ENCODE results near the gene WFDC13. TPM values are rescaled to one million over a fixed set of nuclear protein-coding genes. Genes with fewer than 3 reads are reported as not detected.

The WFDC13 gene
- total and polyA plus RNA-seq, 2 donors from 2014 or later, result not detected

GRCh38 chr20:45735988-45736387 lies 34.1 kb downstream of the WFDC13 start:
- no peak for DNase-seq
- H3K9me3 ChIP-seq (ENCODE audit: control insufficient read depth in 2 of 3, insufficient read depth in 1 of 3, low read length in 3 of 3), result no peaks in the 10 kb centered on the region
- H3K4me1 ChIP-seq (ENCODE audit: control insufficient read depth in 2 of 3, insufficient read depth in 2 of 3, low read depth in 1 of 3, low read length in 3 of 3), result no peaks in the 10 kb centered on the region
- no peak for FAIRE-seq
- no peaks in the 10 kb centered on the region for H3K27me3 ChIP-seq (ENCODE audit: control insufficient read depth, insufficient read depth, low read length)
- no peak overlapping the region for H3K4me3 ChIP-seq (ENCODE audit: low read length in 3 of 3)
- no peak overlapping the region for H3K9ac ChIP-seq (ENCODE audit: low read length in 3 of 3)
- intact Hi-C loops (cut with DNase I), result no loop called here
- no peak for TF ChIP-seq CTCF (IDR thresholded peaks at IDR 0.05; ENCODE audit: borderline replicate concordance, extremely low read depth, insufficient read depth)
- no peak overlapping the region for H3K27ac ChIP-seq (ENCODE audit: low read depth in 2 of 2, low read length in 2 of 2)
- no peaks in the 10 kb centered on the region for H3K36me3 ChIP-seq (ENCODE audit: control insufficient read depth in 2 of 3, insufficient read depth in 3 of 3, low read length in 3 of 3)

- TF ChIP-seq CTCF (IDR thresholded peaks at IDR 0.05; ENCODE audit: borderline replicate concordance, extremely low read depth, insufficient read depth), result no peak
These were observed 40.8 kb downstream of the WFDC13 start for GRCh38 chr20:45742596-45742995.

GRCh38 chr20:45745015-45745414 lies 43.2 kb downstream of the WFDC13 start:
- H3K27ac ChIP-seq (ENCODE audit: low read depth in 2 of 2, low read length in 2 of 2), result no peak overlapping the region
- intact Hi-C loops (cut with DNase I), result no loop called here
- no peaks in the 10 kb centered on the region for H3K27me3 ChIP-seq (ENCODE audit: control insufficient read depth, insufficient read depth, low read length)
- DNase-seq (no peak), FAIRE-seq (no peak)
- no peaks in the 10 kb centered on the region for H3K9me3 ChIP-seq (ENCODE audit: control insufficient read depth in 2 of 3, insufficient read depth in 1 of 3, low read length in 3 of 3)
- H3K4me1 ChIP-seq (ENCODE audit: control insufficient read depth in 2 of 3, insufficient read depth in 2 of 3, low read depth in 1 of 3, low read length in 3 of 3), result no peaks in the 10 kb centered on the region
- H3K36me3 ChIP-seq (ENCODE audit: control insufficient read depth in 2 of 3, insufficient read depth in 3 of 3, low read length in 3 of 3), result no peaks in the 10 kb centered on the region
- TF ChIP-seq CTCF (IDR thresholded peaks at IDR 0.05; ENCODE audit: borderline replicate concordance, extremely low read depth, insufficient read depth), result no peak
- no peak overlapping the region for H3K9ac ChIP-seq (ENCODE audit: low read length in 3 of 3)
- no peak overlapping the region for H3K4me3 ChIP-seq (ENCODE audit: low read length in 3 of 3)

More at GRCh38 chr20:45742596-45742995, 40.8 kb downstream of the WFDC13 start:
- Histone ChIP-seq H3K27ac (ENCODE audit: low read depth in 2 of 2, low read length in 2 of 2) (no peak overlapping the region), H3K36me3 (ENCODE audit: control insufficient read depth in 2 of 3, insufficient read depth in 3 of 3, low read length in 3 of 3) (no peaks in the 10 kb centered on the region), H3K27me3 (ENCODE audit: control insufficient read depth, insufficient read depth, low read length) (no peaks in the 10 kb centered on the region), H3K9me3 (ENCODE audit: control insufficient read depth in 2 of 3, insufficient read depth in 1 of 3, low read length in 3 of 3) (no peaks in the 10 kb centered on the region), H3K9ac (ENCODE audit: low read length in 3 of 3) (no peak overlapping the region), H3K4me3 (ENCODE audit: low read length in 3 of 3) (no peak overlapping the region), H3K4me1 (ENCODE audit: control insufficient read depth in 2 of 3, insufficient read depth in 2 of 3, low read depth in 1 of 3, low read length in 3 of 3) (no peaks in the 10 kb centered on the region)
- intact Hi-C loops (cut with DNase I), result no loop called here
- DNase-seq (no peak), FAIRE-seq (no peak)

GRCh38 chr20:45751721-45752120 lies 49.9 kb downstream of the WFDC13 start:
- intact Hi-C loops (cut with DNase I), result no loop called here
- Histone ChIP-seq H3K9me3 (ENCODE audit: control insufficient read depth in 2 of 3, insufficient read depth in 1 of 3, low read length in 3 of 3) (no peaks in the 10 kb centered on the region), H3K4me1 (ENCODE audit: control insufficient read depth in 2 of 3, insufficient read depth in 2 of 3, low read depth in 1 of 3, low read length in 3 of 3) (no peaks in the 10 kb centered on the region), H3K27ac (ENCODE audit: low read depth in 2 of 2, low read length in 2 of 2) (no peak overlapping the region), H3K36me3 (ENCODE audit: control insufficient read depth in 2 of 3, insufficient read depth in 3 of 3, low read length in 3 of 3) (no peaks in the 10 kb centered on the region), H3K4me3 (ENCODE audit: low read length in 3 of 3) (no peak overlapping the region), H3K9ac (ENCODE audit: low read length in 3 of 3) (no peak overlapping the region), H3K27me3 (ENCODE audit: control insufficient read depth, insufficient read depth, low read length) (no peaks in the 10 kb centered on the region)
- DNase-seq, result no peak
- FAIRE-seq, result no peak
- TF ChIP-seq CTCF (IDR thresholded peaks at IDR 0.05; ENCODE audit: borderline replicate concordance, extremely low read depth, insufficient read depth), result no peak
